GM12873 (cell line): ENCODE measurements around the gene CNTNAP5.

ENCODE experiments used
- TF ChIP-seq, protein P1 (sequence below): IDR thresholded peaks from 2 replicates; pipeline ENCODE4 v1.5.1; 2012; ENCODE audit warnings: low read depth, mild to moderate bottlenecking, moderate library complexity, low read length, control low read depth; ENCODE audit not compliant: insufficient read depth; ENCODE audit errors: missing control alignments

CNTNAP5 gene

DNA sequence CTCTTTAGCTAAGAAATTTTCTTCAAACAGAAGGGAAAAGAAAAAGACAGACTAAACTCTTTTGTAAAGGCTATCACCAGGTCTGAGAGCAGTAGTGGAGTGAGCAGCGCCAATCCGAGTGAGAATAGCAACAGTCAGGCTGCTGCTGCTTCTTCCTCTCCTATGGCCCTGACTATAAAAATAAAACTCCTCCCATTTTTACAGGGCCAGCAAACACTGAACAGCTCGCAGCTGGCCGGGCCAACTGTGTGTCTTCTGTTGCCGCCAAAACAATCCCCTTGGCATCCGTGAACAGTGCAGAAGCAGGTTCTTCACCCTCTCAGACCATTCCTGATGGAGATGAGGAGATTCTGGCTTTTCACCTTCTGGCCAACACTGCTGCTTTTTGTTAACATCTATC is 124.5 kb downstream of the CNTNAP5 start:
- TF ChIP-seq, protein P1, sequence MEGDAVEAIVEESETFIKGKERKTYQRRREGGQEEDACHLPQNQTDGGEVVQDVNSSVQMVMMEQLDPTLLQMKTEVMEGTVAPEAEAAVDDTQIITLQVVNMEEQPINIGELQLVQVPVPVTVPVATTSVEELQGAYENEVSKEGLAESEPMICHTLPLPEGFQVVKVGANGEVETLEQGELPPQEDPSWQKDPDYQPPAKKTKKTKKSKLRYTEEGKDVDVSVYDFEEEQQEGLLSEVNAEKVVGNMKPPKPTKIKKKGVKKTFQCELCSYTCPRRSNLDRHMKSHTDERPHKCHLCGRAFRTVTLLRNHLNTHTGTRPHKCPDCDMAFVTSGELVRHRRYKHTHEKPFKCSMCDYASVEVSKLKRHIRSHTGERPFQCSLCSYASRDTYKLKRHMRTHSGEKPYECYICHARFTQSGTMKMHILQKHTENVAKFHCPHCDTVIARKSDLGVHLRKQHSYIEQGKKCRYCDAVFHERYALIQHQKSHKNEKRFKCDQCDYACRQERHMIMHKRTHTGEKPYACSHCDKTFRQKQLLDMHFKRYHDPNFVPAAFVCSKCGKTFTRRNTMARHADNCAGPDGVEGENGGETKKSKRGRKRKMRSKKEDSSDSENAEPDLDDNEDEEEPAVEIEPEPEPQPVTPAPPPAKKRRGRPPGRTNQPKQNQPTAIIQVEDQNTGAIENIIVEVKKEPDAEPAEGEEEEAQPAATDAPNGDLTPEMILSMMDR: no peak

DNA sequence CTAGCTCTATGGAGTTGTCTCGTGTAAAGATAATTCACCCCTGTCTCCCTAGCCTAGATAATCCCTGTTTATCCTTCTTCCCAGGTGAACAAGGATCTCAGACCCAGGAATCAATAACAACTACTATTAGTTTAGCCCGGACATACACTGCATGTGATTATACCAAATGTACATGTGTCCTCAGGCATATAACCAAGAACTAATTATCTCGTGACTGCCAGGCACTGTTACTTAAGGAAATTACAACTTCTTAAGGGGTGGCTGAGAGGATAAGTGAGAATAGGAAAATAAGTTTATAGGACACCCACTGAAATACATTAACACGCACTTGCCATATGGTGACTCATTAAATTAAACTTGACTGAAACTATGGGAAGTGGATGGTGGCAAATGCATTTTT is 126.6 kb downstream of the CNTNAP5 start:
- TF ChIP-seq, protein P1: no peak

DNA sequence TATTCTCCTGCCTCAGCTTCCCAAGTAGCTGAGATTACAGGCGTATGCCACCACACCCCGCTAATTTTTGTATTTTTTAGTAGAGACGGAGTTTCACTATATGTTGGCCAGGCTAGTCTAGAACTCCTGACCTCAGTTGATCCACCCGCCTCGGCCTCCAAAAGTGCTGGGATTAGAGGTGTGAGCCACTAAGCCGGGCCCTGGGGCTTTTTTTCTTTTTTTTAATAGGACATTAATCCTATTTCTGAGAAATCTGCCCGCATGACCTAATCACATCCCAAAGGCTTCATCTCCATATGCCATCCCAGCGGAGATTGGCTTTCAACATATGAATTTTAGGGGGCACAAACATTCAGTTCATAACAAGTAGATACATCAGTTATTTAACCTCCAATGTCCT is 128.6 kb downstream of the CNTNAP5 start:
- TF ChIP-seq, protein P1: no peak

DNA sequence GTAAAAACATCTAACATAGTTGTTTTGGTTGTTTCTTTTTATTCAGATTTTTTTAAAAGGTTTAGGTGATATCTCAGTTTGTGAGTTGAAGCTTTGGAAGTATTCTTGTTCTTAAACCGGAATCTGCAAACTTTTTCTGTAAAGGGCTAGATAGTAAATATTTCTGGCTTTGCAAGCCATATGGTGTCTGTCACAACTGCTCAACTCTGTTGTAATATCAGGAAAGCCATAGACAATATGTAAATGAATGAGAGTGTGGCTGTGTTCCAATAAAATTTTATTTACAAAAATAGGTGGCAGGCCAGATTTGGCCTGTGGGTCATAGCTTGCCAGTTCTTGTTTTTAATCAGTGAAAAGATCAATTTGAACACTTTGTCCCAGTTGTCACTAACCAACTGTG is 134.1 kb downstream of the CNTNAP5 start:
- TF ChIP-seq, protein P1: no peak

DNA sequence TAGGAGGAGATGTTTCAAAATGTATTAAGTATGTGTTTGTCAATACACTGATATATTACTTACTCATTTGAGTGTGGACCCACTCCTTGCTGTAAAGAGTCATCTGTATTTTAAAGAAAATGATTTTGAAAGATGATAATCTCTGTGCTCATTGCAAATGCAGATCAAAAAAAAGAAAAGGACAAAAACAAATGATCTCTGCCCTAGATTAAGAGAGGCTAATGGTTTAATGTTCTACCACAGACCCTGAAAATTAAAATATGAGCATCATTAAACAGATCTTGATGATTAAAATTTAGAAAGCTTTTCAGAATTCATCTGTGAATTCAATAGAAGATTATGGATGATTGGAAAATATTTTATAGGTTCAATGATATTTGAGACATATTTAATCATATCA is 136.5 kb downstream of the CNTNAP5 start:
- TF ChIP-seq, protein P1: no peak

DNA sequence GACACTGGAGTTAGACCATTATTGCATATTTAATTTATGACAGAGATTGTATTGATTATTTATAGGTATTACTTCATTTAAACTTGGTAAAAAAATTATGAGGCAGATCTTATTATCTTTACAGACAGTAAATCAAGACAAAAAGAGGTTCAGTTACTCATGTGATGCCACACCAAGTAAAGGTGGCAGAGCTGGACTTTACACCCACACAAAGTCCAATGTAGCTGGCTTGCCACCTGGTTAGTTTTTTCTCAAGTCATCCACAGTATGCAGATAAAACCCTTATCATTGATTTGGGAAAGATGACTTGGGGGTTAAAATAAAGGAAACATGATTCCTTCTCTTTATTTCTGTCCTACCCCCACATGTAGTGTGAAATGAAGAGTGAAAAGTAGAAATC is 137.2 kb downstream of the CNTNAP5 start:
- TF ChIP-seq, protein P1: no peak

DNA sequence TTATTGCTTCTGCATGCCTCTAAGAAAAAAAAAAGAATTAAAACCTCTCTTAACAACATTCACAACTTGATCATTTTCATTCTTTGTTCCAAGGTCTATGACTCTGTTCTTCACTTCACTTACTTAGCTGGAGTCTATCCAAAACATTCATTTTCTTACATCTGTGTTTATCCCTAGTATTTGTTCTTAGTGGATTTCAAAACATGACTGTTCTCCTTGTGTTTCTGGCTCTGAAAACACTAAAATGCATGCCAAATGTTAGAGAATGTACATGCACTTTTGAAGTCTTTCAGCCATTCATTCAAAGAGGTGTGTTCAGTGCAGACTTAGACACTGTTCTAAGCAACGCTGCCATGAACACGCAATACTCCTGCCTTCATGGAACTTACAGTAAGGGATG is 138.8 kb downstream of the CNTNAP5 start:
- TF ChIP-seq, protein P1: no peak
